Activated CD4-positive, alpha-beta memory T cell treated with anti-CD3 and anti-CD28 coated beads, Interleukin-2, amount 10 ng/mL, durations not matched to agents 7 days and 5 days (primary cell): ENCODE measurements around the gene SGTA. TPM values are rescaled to one million over a fixed set of nuclear protein-coding genes. Genes with fewer than 3 reads are reported as not detected.

Source experiments
- CTCF ChIA-PET: fragments of 350-600 bp; sonication (Branson Sonifier 250); formaldehyde crosslinking; loops from one replicate; lab custom pipeline; 2021; ENCODE audit warnings: antibody characterized with exemption, inconsistent platforms; lab: Charles Lee
- POLR2A ChIA-PET: fragments of 350-600 bp; sonication (Branson Sonifier 250); formaldehyde crosslinking; loops from one replicate; lab custom pipeline; 2021; ENCODE audit warnings: antibody characterized with exemption; lab: Charles Lee
- DNase-seq: peaks from one replicate; pipeline ENCODE4 v3.0.0-alpha.2; 2020
- H3K27ac Mint-ChIP-seq: one replicate; pipeline ENCODE4 v1.8.0; 2021; ENCODE audit warnings: mild to moderate bottlenecking, mixed read lengths
- H3K27me3 Mint-ChIP-seq: one replicate; pipeline ENCODE4 v1.8.0; 2021; ENCODE audit warnings: mixed read lengths
- H3K36me3 Mint-ChIP-seq: one replicate; pipeline ENCODE4 v1.8.0; 2021; ENCODE audit warnings: low read depth, mixed read lengths
- H3K4me1 Mint-ChIP-seq: one replicate; pipeline ENCODE4 v1.8.0; 2021; ENCODE audit warnings: mixed read lengths
- H3K4me3 Mint-ChIP-seq: one replicate; pipeline ENCODE4 v1.8.0; 2021; ENCODE audit warnings: mild to moderate bottlenecking, mixed read lengths
- H3K9me3 Mint-ChIP-seq: one replicate; pipeline ENCODE4 v1.8.0; 2021; ENCODE audit warnings: mixed read lengths
- total RNA-seq, 2 experiments: library from RNA; stranded (reverse); gene quantifications; one replicate each; pipeline ENCODE4 v1.2.3, GENCODE V29; 2021

The SGTA gene
- total RNA-seq, 2 experiments from 2014 or later: 38.2 to 42.7 TPM

- peaks cover 4% of the 10 kb centered on the region for H3K4me1 Mint-ChIP-seq
- H3K9me3 Mint-ChIP-seq: no peaks in the 10 kb centered on the region
- H3K27ac Mint-ChIP-seq: no peak overlapping the region
- peaks cover 38% of the 10 kb centered on the region for H3K36me3 Mint-ChIP-seq
- no peak overlapping the region for H3K4me3 Mint-ChIP-seq
- POLR2A ChIA-PET: no interaction called here
- DNase-seq: no peak
- no peaks in the 10 kb centered on the region for H3K27me3 Mint-ChIP-seq
- CTCF ChIA-PET: no interaction called here
Observed at GRCh38 chr19:2758601-2759313, 24.3 kb downstream of the SGTA start.

DNA sequence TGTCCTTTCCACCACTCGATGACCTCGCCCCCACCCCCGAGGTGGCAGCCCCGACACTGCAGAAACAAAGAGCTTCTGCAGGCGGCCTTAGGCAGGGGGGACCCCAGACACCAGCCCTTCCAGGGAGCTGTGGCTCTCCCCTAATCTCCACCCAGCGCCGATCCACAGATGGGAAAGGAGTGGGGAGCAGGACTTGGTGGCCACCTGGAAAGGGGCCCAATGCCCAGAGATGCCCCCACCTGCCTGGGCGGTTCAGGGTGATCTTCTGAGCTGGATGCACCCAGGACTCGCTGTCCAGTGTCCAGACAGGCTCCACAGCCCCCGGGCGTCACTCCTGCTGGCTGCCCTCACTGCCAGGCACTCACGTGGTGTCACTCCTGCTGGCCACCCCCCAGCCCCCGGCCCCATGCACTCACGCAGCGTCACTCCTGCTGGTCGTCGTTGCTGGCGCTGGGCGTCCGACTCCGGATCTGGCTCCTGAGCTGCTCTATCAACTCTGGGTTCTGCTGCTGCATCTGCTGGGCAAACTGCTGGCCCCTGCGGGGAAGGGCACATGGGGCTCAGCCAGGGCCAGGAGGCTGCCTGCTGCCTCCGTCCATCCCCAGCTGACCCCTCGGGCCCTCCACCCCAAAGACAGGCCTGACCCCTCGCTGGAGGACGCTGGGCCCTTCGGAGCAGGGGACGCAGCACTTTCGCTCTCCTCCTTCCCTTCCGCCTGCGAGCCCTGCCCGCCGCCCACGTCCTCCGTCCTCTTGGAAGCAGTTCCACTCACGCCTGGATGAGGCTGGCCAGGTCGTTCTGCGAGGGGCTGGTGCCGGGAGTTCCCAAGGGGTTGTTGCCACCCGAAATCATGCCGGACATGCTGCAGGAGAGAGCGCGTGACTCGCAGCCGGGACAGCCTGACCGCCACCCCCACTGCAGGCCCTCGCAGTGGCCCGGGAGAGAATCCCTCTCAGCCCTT is 25.9 kb downstream of the SGTA start:
- no peak overlapping the region for H3K27ac Mint-ChIP-seq
- peaks cover 36% of the 10 kb centered on the region for H3K36me3 Mint-ChIP-seq
- H3K4me1 Mint-ChIP-seq: peaks cover 4% of the 10 kb centered on the region
- DNase-seq: no peak
- CTCF ChIA-PET: no interaction called here
- H3K27me3 Mint-ChIP-seq: no peaks in the 10 kb centered on the region
- H3K4me3 Mint-ChIP-seq: no peak overlapping the region
- POLR2A ChIA-PET: no interaction called here
- H3K9me3 Mint-ChIP-seq: no peaks in the 10 kb centered on the region

GRCh38 chr19:2756477-2756876 is 26.6 kb downstream of the SGTA start:
- ChIA-PET CTCF (no interaction called here), POLR2A (no interaction called here)
- no peak overlapping the region for H3K4me3 Mint-ChIP-seq
- H3K9me3 Mint-ChIP-seq: no peaks in the 10 kb centered on the region
- H3K27me3 Mint-ChIP-seq: no peaks in the 10 kb centered on the region
- H3K27ac Mint-ChIP-seq: no peak overlapping the region
- DNase-seq: no peak
- peaks cover 4% of the 10 kb centered on the region for H3K4me1 Mint-ChIP-seq
- peaks cover 35% of the 10 kb centered on the region for H3K36me3 Mint-ChIP-seq

- ChIA-PET POLR2A (no interaction called here), CTCF (no interaction called here)
- H3K9me3 Mint-ChIP-seq: no peaks in the 10 kb centered on the region
- DNase-seq: no peak
- no peak overlapping the region for H3K27ac Mint-ChIP-seq
- peaks cover 33% of the 10 kb centered on the region for H3K36me3 Mint-ChIP-seq
- H3K4me1 Mint-ChIP-seq: peaks cover 4% of the 10 kb centered on the region
- no peaks in the 10 kb centered on the region for H3K27me3 Mint-ChIP-seq
- H3K4me3 Mint-ChIP-seq: no peak overlapping the region
Observed at GRCh38 chr19:2755811-2756210, 27.3 kb downstream of the SGTA start.

GRCh38 chr19:2755448-2755705 is 27.7 kb downstream of the SGTA start:
- CTCF ChIA-PET: interaction anchor here (0.6 to 0.8 kb wide), 2 partner anchors 94 to 550 kb away, joined by 3 to 4 read pairs; no protein-coding TSS in a partner anchor
- H3K4me1 Mint-ChIP-seq: peaks cover 4% of the 10 kb centered on the region

DNA sequence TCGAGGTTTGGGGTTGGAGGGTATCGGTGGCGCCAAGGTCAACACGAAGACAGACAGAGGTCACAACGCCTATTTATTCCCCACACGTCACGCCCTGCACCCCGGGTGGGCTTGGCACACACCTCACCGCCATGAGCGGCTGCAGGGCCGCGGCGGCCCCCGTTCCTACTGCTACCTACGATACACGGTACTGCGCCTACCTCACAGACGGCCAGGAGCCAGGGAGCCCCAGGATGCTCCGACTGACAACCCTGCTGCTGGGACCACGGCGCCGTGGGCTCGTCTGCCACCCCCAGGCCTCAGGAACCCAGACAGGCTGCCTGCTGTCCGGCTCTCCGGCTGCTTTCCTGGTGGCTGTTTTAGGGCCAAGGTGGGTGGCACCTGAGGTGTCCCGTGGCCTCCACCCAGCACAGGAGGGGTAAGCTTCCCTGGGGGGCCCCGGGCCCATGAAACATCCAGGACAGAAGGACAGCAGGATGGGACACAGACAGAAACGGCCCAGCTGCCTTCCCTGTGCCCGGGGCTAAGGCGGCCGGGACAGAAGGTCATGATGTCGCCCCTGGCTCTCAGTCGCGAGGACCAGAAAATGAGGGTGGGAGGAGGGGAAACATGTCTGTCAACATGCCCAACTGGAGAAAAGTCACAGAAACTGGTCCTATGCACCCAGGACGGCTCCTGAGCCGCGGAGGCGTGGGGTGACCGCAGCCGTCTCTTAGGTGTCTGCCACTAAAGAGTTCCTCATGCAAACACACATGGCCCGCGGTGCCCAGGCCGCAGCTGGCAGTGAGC is 28.2 kb downstream of the SGTA start:
- Mint-ChIP-seq H3K27ac (no peak overlapping the region), H3K4me1 (peaks cover 4% of the 10 kb centered on the region), H3K9me3 (no peaks in the 10 kb centered on the region), H3K4me3 (no peak overlapping the region), H3K27me3 (no peaks in the 10 kb centered on the region), H3K36me3 (peaks cover 30% of the 10 kb centered on the region)
- ChIA-PET CTCF (interaction anchor here (0.6 to 0.8 kb wide), 2 partner anchors 94 to 550 kb away, joined by 3 to 4 read pairs; no protein-coding TSS in a partner anchor), POLR2A (no interaction called here)
- DNase-seq: no peak

More at GRCh38 chr19:2755448-2755705, 27.7 kb downstream of the SGTA start:
- POLR2A ChIA-PET: no interaction called here
- no peak overlapping the region for H3K27ac Mint-ChIP-seq
- no peaks in the 10 kb centered on the region for H3K9me3 Mint-ChIP-seq
- H3K36me3 Mint-ChIP-seq: peaks cover 30% of the 10 kb centered on the region
- H3K27me3 Mint-ChIP-seq: no peaks in the 10 kb centered on the region
- no peak for DNase-seq
- no peak overlapping the region for H3K4me3 Mint-ChIP-seq

DNA sequence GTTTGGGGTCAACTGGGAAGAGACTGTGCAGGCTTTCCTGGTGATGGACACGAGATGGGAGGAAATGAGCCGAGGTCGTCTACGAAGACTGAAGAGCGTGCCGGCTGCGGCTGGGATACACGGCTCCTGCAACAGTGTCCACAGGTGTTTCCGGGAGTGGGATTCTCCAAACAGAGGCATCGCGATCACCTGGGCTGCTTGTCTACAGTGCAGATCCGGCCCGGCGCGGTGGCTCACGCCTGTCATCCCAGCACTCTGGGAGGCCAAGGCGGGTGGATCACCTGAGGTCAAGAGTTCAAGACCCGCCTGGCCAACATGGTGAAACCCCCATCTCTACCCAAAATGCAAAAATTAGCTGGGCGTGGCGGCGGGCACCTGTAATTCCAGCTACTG is 31.6 kb downstream of the SGTA start:
- DNase-seq: no peak
- no peaks in the 10 kb centered on the region for H3K27me3 Mint-ChIP-seq
- H3K27ac Mint-ChIP-seq: no peak overlapping the region
- peaks cover 1% of the 10 kb centered on the region for H3K4me1 Mint-ChIP-seq
- CTCF ChIA-PET: interaction anchor here (4.1 kb wide), 1 partner anchor 105 kb away, joined by 70 read pairs; no protein-coding TSS in a partner anchor
- no peaks in the 10 kb centered on the region for H3K9me3 Mint-ChIP-seq
- peaks cover 12% of the 10 kb centered on the region for H3K36me3 Mint-ChIP-seq
- no peak overlapping the region for H3K4me3 Mint-ChIP-seq
- POLR2A ChIA-PET: no interaction called here

GRCh38 chr19:2750808-2751437 is 32.1 kb downstream of the SGTA start:
- Mint-ChIP-seq H3K9me3 (no peaks in the 10 kb centered on the region), H3K4me1 (peaks cover 1% of the 10 kb centered on the region), H3K36me3 (peaks cover 9% of the 10 kb centered on the region), H3K4me3 (no peak overlapping the region), H3K27me3 (no peaks in the 10 kb centered on the region), H3K27ac (no peak overlapping the region)
- ChIA-PET POLR2A (no interaction called here), CTCF (interaction anchor here (1.2 to 4.1 kb wide), 3 partner anchors 12 to 104 kb away, joined by 5 to 70 read pairs (median 6); partner anchors contain the start of gene SLC39A3)
- no peak for DNase-seq

DNA sequence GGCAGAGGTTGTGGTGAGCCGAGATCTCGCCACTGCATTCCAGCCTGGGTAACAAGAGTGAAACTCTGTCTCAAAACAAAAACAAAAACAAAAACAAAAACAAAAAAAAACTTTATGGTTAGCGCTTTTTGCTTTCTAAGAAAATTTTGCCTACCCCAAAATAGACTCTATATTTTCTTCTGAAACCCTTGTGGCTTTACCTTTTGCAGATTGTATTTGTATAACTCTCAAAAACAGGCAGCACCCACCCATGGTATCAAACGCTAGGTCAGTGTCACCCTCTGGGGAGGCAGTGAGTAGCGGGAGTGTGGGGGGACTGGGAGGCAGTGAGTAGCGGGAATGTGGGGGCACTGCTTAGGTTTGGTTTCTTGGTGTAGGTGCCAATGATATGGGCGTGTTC is 35.7 kb downstream of the SGTA start:
- Mint-ChIP-seq H3K9me3 (no peaks in the 10 kb centered on the region), H3K36me3 (no peaks in the 10 kb centered on the region), H3K27me3 (peaks cover 11% of the 10 kb centered on the region), H3K4me1 (peaks cover 1% of the 10 kb centered on the region), H3K27ac (no peak overlapping the region), H3K4me3 (no peak overlapping the region)
- DNase-seq: no peak
- ChIA-PET CTCF (interaction anchor here (4.1 kb wide), 1 partner anchor 101 kb away, joined by 70 read pairs; no protein-coding TSS in a partner anchor), POLR2A (no interaction called here)

DNA sequence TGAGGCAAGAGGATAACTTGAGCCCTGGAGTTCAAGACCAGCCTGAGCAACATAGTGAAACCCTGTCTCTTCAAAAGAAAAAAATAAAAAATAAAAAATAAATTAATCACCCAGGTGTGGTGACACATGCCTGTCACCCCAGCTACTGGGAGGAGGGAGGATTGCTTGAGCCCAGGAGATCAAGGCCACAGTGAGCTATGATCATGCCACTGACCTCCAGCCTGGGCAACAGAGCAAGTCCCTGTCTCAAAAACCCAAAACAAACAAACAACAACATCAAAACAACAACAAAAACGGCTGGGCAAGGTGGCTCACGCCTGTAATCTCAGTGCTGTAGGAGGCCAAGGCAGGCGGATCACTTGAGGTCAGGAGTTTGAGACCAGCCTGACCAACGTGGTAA is 39.0 kb downstream of the SGTA start:
- H3K27ac Mint-ChIP-seq: no peak overlapping the region
- no peak for DNase-seq
- no peaks in the 10 kb centered on the region for H3K36me3 Mint-ChIP-seq
- peaks cover 11% of the 10 kb centered on the region for H3K27me3 Mint-ChIP-seq
- ChIA-PET CTCF (no interaction called here), POLR2A (no interaction called here)
- no peak overlapping the region for H3K4me3 Mint-ChIP-seq
- H3K4me1 Mint-ChIP-seq: peaks cover 10% of the 10 kb centered on the region
- H3K9me3 Mint-ChIP-seq: no peaks in the 10 kb centered on the region

- Mint-ChIP-seq H3K27me3 (peaks cover 11% of the 10 kb centered on the region), H3K27ac (no peak overlapping the region), H3K36me3 (peaks cover 2% of the 10 kb centered on the region), H3K4me3 (no peak overlapping the region), H3K9me3 (no peaks in the 10 kb centered on the region), H3K4me1 (peaks cover 16% of the 10 kb centered on the region)
- DNase-seq: no peak
- ChIA-PET CTCF (no interaction called here), POLR2A (no interaction called here)
Observed at GRCh38 chr19:2743099-2743498, 40.0 kb downstream of the SGTA start.

DNA sequence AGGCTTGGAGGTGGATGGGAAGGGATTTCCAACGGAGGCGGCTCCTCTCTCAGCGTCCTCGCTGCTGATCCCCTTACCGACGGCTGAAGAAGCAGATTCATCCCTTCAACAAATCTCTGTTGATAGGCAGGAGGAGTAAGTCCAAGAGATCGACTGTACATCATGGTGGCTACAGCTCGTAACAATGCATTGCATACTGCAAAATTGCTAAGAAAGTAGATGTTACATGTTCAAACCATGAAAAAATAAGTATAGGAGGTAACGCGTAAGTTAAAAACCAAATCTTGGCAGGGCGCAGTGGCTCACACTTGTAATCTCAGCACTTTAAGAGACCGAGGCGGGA is 42.8 kb downstream of the SGTA start:
- peak overlapping the region; percentile 89 for H3K4me3 Mint-ChIP-seq
- ChIA-PET POLR2A (interaction anchor here (0.6 to 1.8 kb wide), 3 partner anchors 13 to 45 kb away, joined by 3 to 4 read pairs (median 3); partner anchors contain the start of genes SGTA and THOP1), CTCF (no interaction called here)
- no peak for DNase-seq
- H3K27me3 Mint-ChIP-seq: peaks cover 9% of the 10 kb centered on the region
- peaks cover 24% of the 10 kb centered on the region for H3K36me3 Mint-ChIP-seq
- peaks cover 15% of the 10 kb centered on the region for H3K4me1 Mint-ChIP-seq
- no peaks in the 10 kb centered on the region for H3K9me3 Mint-ChIP-seq
- H3K27ac Mint-ChIP-seq: no peak overlapping the region
